K562 (cell line): Measurements from ENCODE around the gene WDR91. TPM values are rescaled to one million over a fixed set of nuclear protein-coding genes. Genes with fewer than 3 reads are reported as not detected.

Source experiments
- E2F4 ChIP-seq: sonication (generic); formaldehyde crosslinking; IDR thresholded peaks from 2 replicates; pipeline ENCODE4 v1.8.0; 2022; ENCODE audit warnings: mild to moderate bottlenecking, low read depth, missing genetic modification reagents
- MAFG ChIP-seq: fragments of 450-650 bp; conservative IDR thresholded peaks from 2 replicates; pipeline ENCODE4 v1.6.1; 2016; ENCODE audit warnings: missing genetic modification characterization, missing compliant biosample characterization
- PTBP1 ChIP-seq: fragments of 200-400 bp; formaldehyde crosslinking; IDR thresholded peaks from 2 replicates; pipeline ENCODE4 v1.6.1; 2017; ENCODE audit warnings: low read depth, low read length
- TEAD4 ChIP-seq, 2 experiments: sonication (generic) in 1 of 2; formaldehyde crosslinking in 1 of 2; IDR thresholded peaks; 2 replicates each; pipeline versions ENCODE4 v1.6.1 to v1.8.0; 2012 to 2022; ENCODE audit warnings: borderline replicate concordance in 1 of 2, inconsistent platforms in 1 of 2, low read length in 1 of 2, mild to moderate bottlenecking in 1 of 2, missing genetic modification reagents in 1 of 2
- ZNF316 ChIP-seq: fragments of 450-650 bp; IDR thresholded peaks from 2 replicates; pipeline ENCODE4 v1.6.1; 2016
- polyA plus RNA-seq, 8 experiments: library from polyadenylated mRNA; depleted of rRNA in 4 of 8; stranded (reverse) in 5 of 8; unstranded in 3 of 8; fragments of >200 nt; fragmentation: Nextera tagmentation in 2 of 8; fragmentation: Illumina TruSeq in 1 of 8; extraction: Ambion mirVana in 2 of 8; extraction: Trizol in 1 of 8; gene quantifications; 2 replicates each; pipeline versions ENCODE4 v1.2.1 to v1.2.3, GENCODE V29; 2011 to 2014; ENCODE audit warnings: inconsistent platforms in 1 of 8, missing spikeins in 1 of 8
- total RNA-seq, 7 experiments: library from RNA; depleted of rRNA in 6 of 7; stranded (reverse); fragments of >200 nt in 6 of 7; fragmentation: Illumina TruSeq in 2 of 7; extraction: Trizol in 2 of 7; gene quantifications; 2 replicates each; pipeline versions ENCODE4 v1.2.1 to v1.2.3, GENCODE V29; 2011 to 2021; ENCODE audit warnings: low replicate concordance in 1 of 7
- TF ChIP-seq, protein P1 (sequence below): fragments of 450-650 bp; IDR thresholded peaks from 2 replicates; pipeline ENCODE4 v1.7.1; 2018; ENCODE audit warnings: mild to moderate bottlenecking, low read depth; ENCODE audit not compliant: partially characterized antibody

WDR91 gene
- total and polyA plus RNA-seq, 9 of the 15 experiments (the other 6 are each of a cell fraction or from before 2014, with no cell fraction given), result 1.9 to 18.2 (median 9.8) TPM

DNA sequence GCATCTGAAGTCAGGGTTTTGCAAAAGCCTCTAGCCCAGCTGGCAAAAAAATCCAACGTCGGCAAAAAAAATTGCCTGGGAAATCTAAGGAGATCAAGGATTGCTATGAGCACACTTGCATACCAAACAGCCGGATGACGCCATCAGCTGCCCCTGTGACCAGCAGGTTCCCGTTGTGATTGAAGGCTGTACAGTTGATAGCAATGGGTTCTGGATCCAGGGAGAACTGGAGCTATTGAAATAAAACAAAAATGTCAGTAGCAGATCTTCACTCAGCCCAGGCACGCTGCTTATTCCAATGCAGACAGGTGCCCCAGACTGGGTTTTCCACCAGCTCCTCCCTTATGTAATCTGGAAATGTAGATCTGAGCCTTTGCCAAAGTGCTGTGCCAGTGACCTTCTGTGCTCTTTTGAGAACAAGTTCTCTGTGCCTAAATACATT, 22.1 kb downstream of the WDR91 start (continued):
- TF ChIP-seq, protein P1, sequence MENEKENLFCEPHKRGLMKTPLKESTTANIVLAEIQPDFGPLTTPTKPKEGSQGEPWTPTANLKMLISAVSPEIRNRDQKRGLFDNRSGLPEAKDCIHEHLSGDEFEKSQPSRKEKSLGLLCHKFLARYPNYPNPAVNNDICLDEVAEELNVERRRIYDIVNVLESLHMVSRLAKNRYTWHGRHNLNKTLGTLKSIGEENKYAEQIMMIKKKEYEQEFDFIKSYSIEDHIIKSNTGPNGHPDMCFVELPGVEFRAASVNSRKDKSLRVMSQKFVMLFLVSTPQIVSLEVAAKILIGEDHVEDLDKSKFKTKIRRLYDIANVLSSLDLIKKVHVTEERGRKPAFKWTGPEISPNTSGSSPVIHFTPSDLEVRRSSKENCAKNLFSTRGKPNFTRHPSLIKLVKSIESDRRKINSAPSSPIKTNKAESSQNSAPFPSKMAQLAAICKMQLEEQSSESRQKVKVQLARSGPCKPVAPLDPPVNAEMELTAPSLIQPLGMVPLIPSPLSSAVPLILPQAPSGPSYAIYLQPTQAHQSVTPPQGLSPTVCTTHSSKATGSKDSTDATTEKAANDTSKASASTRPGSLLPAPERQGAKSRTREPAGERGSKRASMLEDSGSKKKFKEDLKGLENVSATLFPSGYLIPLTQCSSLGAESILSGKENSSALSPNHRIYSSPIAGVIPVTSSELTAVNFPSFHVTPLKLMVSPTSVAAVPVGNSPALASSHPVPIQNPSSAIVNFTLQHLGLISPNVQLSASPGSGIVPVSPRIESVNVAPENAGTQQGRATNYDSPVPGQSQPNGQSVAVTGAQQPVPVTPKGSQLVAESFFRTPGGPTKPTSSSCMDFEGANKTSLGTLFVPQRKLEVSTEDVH, result no peak
- TF ChIP-seq ZNF316, result peak; percentile 58
- TF ChIP-seq E2F4 (CRISPR knock-in tag), result no peak
- no peak for TF ChIP-seq TEAD4 (IDR thresholded peaks at IDR 0.05; ENCODE audit: low read length)
- no peak for TF ChIP-seq TEAD4 (CRISPR knock-in tag; IDR thresholded peaks at IDR 0.05; ENCODE audit: borderline replicate concordance)
- peak; percentile 36; the same call in 1 of the 2 replicates for TF ChIP-seq MAFG (tag)
- TF ChIP-seq PTBP1, result no peak
